Fibroblast of gingiva (primary cell): Measurements from ENCODE around the gene ANKRD13C.

Experiments
- DNase-seq: peaks from one replicate; pipeline ENCODE4 v3.0.0-alpha.2; 2011; ENCODE audit warnings: low read depth

Gene ANKRD13C

DNA sequence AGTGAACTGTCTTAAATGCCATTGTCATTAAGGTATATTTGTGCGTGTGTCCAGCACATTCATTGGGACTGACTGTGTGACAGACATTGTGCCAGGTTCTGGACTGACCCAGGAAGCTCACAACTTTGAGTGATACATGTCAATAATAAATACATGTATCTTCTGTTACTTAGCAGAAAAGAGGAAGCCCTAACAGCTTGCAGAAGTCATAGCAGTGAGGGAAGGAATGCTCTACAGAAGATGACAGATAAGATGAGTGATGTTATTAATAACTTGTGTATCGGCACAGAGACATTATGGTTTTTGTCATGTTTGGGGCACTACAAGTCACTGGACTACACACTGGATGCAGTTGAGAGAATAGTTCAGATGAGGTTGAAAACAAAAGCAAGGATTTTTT, 134.5 kb downstream of the ANKRD13C start:
- no peak for DNase-seq

DNA sequence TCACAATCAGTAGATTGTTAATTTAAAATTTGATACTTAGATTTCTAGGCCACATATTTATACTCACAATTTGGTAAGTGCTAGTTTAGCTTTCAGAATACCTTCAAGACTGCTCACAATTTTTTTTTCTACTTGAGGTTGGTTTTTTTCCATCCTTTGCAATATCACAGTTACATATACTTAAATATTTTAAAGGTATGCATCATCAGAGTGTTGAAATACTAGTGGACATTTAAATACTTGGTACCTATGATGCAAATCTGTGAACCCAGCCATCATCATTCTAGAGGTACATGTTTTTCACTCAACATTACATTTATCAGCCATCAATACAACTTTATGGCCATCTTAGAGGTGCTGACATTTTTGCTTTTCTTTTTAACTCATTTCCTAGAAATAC, 143.0 kb downstream of the ANKRD13C start:
- DNase-seq: no peak

DNA sequence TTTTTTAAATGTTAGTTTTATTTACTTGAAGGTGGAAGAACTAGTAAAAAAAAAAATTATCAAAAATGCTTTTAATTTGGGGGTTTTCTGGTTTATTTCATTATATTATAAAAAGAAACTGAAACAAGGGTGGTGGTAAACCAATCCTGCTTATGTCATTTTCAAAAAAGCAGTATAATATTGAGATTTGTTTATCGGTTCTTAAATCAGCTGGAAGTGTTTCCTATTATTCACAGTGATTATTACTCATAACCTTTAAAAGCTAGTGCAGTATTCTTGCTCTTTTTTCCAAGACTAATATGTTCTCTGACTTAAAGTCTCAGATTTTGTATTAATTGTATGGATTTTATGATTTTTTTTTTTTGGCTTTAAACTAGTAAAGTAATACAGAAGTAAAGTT, 143.7 kb downstream of the ANKRD13C start:
- no peak for DNase-seq
